Measurements from ENCODE around the gene CMIP.

The CMIP gene

DNA sequence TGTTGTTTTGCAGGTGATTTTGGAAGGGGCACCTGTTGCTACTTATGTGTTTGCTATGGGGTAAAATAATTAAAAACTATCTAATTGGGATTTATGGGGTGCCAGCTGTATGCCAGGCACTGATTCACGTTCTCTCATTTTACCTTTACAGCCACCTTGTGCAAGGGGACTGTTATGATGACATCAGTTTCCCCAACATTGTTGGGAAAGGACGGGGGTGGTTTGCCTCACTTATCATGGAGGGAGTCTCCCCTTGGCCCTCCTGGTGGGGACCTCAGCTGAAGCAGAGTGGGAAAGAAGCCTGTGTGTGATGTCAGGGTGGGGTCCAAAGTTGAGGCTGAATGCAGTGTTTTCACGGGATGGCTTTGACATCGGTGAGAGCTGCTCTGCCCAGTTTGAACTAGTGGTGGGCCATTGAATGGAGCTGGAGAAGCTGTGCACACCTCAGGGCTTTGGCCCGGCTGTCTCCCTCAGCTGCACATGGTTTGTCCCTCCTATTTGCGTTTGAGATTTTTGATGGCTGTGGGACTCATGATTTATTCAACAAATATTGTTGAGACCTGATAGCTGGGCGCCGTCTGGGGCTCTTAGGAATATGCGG lies 36.1 kb downstream of the CMIP start:
- no peaks in the 10 kb centered on the region for H4K20me1 ChIP-seq (ENCODE audit: low read depth, low read length)
- H3K27ac ChIP-seq (ENCODE audit: low read depth, low read length), result peak overlapping the region; percentile 91
- peak overlapping the region; percentile 61 for H3K4me2 ChIP-seq (ENCODE audit: low read depth, low read length, poor library complexity, severe bottlenecking)
- peak overlapping the region; percentile 52 for H3K9ac ChIP-seq (ENCODE audit: low read length)
- H3K27me3 ChIP-seq (ENCODE audit: low read length), result no peaks in the 10 kb centered on the region
- H3K9me2 ChIP-seq (replicated peaks; ENCODE audit: insufficient read depth, low read length), result no peaks in the 10 kb centered on the region
- no peaks in the 10 kb centered on the region for H3K9me3 ChIP-seq (ENCODE audit: insufficient read depth, low read length)
- H3K79me2 ChIP-seq (ENCODE audit: insufficient read depth, low read length), result peaks cover 23% of the 10 kb centered on the region
- no peaks in the 10 kb centered on the region for H3K36me3 ChIP-seq (ENCODE audit: low read length)
- H2AFZ ChIP-seq (ENCODE audit: low read depth, low read length, severe bottlenecking), result no peak overlapping the region
- peak overlapping the region; percentile 22 for H3K4me3 ChIP-seq (ENCODE audit: insufficient read depth, low read length, poor library complexity, severe bottlenecking)
- TF ChIP-seq EZH2phosphoT487 (conservative IDR thresholded peaks at IDR 0.05; ENCODE audit: low read length), result no peak
- no peak for TF ChIP-seq CTCF (IDR thresholded peaks at IDR 0.05; ENCODE audit: insufficient read depth, low read length, poor library complexity, severe bottlenecking)
- peaks cover 32% of the 10 kb centered on the region for H3F3A ChIP-seq (ENCODE audit: insufficient read depth)

DNA sequence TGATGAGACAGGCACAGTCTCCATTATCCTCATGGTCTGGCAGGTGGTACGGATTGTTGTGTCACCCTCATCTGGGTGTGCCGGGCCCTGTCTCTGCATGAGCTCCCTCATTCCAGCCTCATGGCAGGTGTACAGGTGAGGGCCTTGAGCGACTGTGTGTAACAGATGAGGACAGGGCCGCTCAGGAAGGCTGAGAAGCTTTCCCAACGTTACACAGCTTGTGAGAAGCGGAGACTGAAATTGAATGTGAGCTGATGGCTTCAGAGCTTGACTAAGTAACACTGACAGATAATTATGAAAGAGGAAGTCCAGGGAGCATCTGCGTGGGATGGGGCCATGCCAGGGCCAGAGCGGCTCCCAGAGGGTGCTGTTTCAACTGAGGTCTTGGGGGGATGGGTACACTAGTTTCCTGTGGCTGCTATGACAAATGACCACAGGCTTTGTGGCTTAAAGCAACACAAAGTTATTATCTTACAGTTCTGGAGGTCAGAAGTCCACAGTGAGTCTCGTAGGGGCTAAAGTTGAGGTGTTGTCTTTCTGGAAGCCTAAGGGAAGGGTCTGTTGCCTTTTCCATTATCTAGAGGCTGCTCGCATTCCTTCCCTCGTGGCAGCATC lies 36.7 kb downstream of the CMIP start:
- peak overlapping the region; percentile 61 for H3K4me2 ChIP-seq (ENCODE audit: low read depth, low read length, poor library complexity, severe bottlenecking)
- peak overlapping the region; percentile 52 for H3K9ac ChIP-seq (ENCODE audit: low read length)
- H3K79me2 ChIP-seq (ENCODE audit: insufficient read depth, low read length), result peaks cover 24% of the 10 kb centered on the region
- TF ChIP-seq EZH2phosphoT487 (conservative IDR thresholded peaks at IDR 0.05; ENCODE audit: low read length) (no peak), CTCF (IDR thresholded peaks at IDR 0.05; ENCODE audit: insufficient read depth, low read length, poor library complexity, severe bottlenecking) (no peak)
- no peaks in the 10 kb centered on the region for H3K27me3 ChIP-seq (ENCODE audit: low read length)
- H3K27ac ChIP-seq (ENCODE audit: low read depth, low read length), result peak overlapping the region; percentile 91
- no peak overlapping the region for H2AFZ ChIP-seq (ENCODE audit: low read depth, low read length, severe bottlenecking)
- peaks cover 32% of the 10 kb centered on the region for H3F3A ChIP-seq (ENCODE audit: insufficient read depth)
- no peaks in the 10 kb centered on the region for H4K20me1 ChIP-seq (ENCODE audit: low read depth, low read length)
- no peaks in the 10 kb centered on the region for H3K36me3 ChIP-seq (ENCODE audit: low read length)
- no peaks in the 10 kb centered on the region for H3K9me2 ChIP-seq (replicated peaks; ENCODE audit: insufficient read depth, low read length)
- peak overlapping the region; percentile 22 for H3K4me3 ChIP-seq (ENCODE audit: insufficient read depth, low read length, poor library complexity, severe bottlenecking)
- no peaks in the 10 kb centered on the region for H3K9me3 ChIP-seq (ENCODE audit: insufficient read depth, low read length)

DNA sequence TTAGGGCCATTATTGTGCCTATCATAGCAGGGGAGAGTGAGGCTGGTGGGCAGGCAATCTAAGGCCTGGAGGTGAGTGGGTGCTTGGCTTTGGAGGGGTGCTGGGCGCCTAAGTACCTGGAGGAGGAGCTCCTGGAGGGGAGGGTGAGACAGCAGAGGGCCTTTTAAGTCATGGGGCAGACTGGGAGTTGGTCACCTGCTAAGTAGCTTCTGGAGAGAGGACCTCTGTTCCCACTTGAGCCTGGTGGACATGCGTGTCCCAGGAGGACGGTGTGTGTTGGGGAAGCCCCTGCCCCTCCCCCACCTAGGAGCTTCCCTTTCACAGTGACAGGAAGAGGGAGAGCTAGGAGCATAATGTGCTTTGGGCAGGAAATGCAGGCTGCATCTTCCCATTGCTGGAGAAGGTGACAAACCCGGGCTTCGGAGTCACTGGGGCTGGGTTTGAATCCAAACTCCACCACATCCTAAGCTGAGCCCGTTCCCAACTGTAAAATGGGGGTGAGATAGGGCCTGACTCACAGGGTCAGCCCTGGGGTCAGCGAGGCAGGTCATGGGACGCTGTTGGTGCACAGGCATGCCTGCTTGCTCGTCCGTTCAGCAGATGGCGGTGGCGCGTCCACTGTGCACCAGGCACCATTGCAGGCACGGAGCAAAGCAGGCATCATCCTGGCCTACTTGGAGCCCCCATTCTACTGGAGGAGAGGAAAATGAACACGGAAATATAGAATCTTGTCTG lies 37.9 kb downstream of the CMIP start:
- no peaks in the 10 kb centered on the region for H3K9me2 ChIP-seq (replicated peaks; ENCODE audit: insufficient read depth, low read length)
- TF ChIP-seq EZH2phosphoT487 (conservative IDR thresholded peaks at IDR 0.05; ENCODE audit: low read length) (no peak), CTCF (IDR thresholded peaks at IDR 0.05; ENCODE audit: insufficient read depth, low read length, poor library complexity, severe bottlenecking) (no peak)
- peaks cover 33% of the 10 kb centered on the region for H3K79me2 ChIP-seq (ENCODE audit: insufficient read depth, low read length)
- H2AFZ ChIP-seq (ENCODE audit: low read depth, low read length, severe bottlenecking), result no peak overlapping the region
- H3K9ac ChIP-seq (ENCODE audit: low read length), result 0 out of 2 replicates have a peak overlapping the region, but pooled peaks have one; percentile 33
- no peaks in the 10 kb centered on the region for H3K9me3 ChIP-seq (ENCODE audit: insufficient read depth, low read length)
- H4K20me1 ChIP-seq (ENCODE audit: low read depth, low read length), result no peaks in the 10 kb centered on the region
- H3K27me3 ChIP-seq (ENCODE audit: low read length), result no peaks in the 10 kb centered on the region
- peak overlapping the region; percentile 91 for H3K27ac ChIP-seq (ENCODE audit: low read depth, low read length)
- H3K36me3 ChIP-seq (ENCODE audit: low read length), result no peaks in the 10 kb centered on the region
- no peak overlapping the region for H3K4me2 ChIP-seq (ENCODE audit: low read depth, low read length, poor library complexity, severe bottlenecking)
- no peak overlapping the region for H3K4me3 ChIP-seq (ENCODE audit: insufficient read depth, low read length, poor library complexity, severe bottlenecking)
- peaks cover 32% of the 10 kb centered on the region for H3F3A ChIP-seq (ENCODE audit: insufficient read depth)
